ENCODE data around the gene THADA.
"Not testable (repeated sequence)": the region's sequence is repeated elsewhere in the genome, so short reads cannot be mapped to it uniquely, and the experiment has no call there.

THADA gene

GRCh38 chr2:43465234-43465633 is 130.6 kb downstream of the THADA start:
- no peak for DNase-seq (ENCODE audit: low read depth)

- peak; percentile 59 for DNase-seq (ENCODE audit: low read depth)
Measured at GRCh38 chr2:43464590-43464989, 131.2 kb downstream of the THADA start.

GRCh38 chr2:43462866-43463641 is 132.8 kb downstream of the THADA start:
- DNase-seq (ENCODE audit: low read depth): no peak

GRCh38 chr2:43461453-43462073 is 134.3 kb downstream of the THADA start:
- no peak for DNase-seq (ENCODE audit: low read depth)

- no peak for DNase-seq (ENCODE audit: low read depth)
Measured at GRCh38 chr2:43460611-43461365, 135.1 kb downstream of the THADA start.

GRCh38 chr2:43460174-43460546 is 135.7 kb downstream of the THADA start:
- DNase-seq (ENCODE audit: low read depth): no peak

- DNase-seq (ENCODE audit: low read depth): no peak
Measured at GRCh38 chr2:43459446-43460173, 136.2 kb downstream of the THADA start.

- peak; percentile 71 for DNase-seq (ENCODE audit: low read depth)
Measured at GRCh38 chr2:43458014-43458628, 137.7 kb downstream of the THADA start.

- no peak for DNase-seq (ENCODE audit: low read depth)
Measured at GRCh38 chr2:43455731-43456642, 139.9 kb downstream of the THADA start.

GRCh38 chr2:43455296-43455695 is 140.5 kb downstream of the THADA start:
- no peak for DNase-seq (ENCODE audit: low read depth)

GRCh38 chr2:43454791-43455190 is 141.0 kb downstream of the THADA start:
- DNase-seq (ENCODE audit: low read depth): no peak

GRCh38 chr2:43453179-43454170 is 142.4 kb downstream of the THADA start:
- DNase-seq (ENCODE audit: low read depth): no peak

GRCh38 chr2:43452318-43452731 is 143.5 kb downstream of the THADA start:
- no peak for DNase-seq (ENCODE audit: low read depth)

GRCh38 chr2:43450617-43451016 is 145.2 kb downstream of the THADA start:
- no peak for DNase-seq (ENCODE audit: low read depth)

GRCh38 chr2:43448822-43449110 is 147.1 kb downstream of the THADA start:
- DNase-seq (ENCODE audit: low read depth): no peak

GRCh38 chr2:43448011-43448821 is 147.6 kb downstream of the THADA start:
- no peak for DNase-seq (ENCODE audit: low read depth)

GRCh38 chr2:43446755-43447154 is 149.1 kb downstream of the THADA start:
- not testable (repeated sequence) for DNase-seq (ENCODE audit: low read depth)

GRCh38 chr2:43445781-43446180 is 150.1 kb downstream of the THADA start:
- DNase-seq (ENCODE audit: low read depth): no peak
